Smooth muscle cell (in vitro differentiated cells): ENCODE measurements around the gene CFP. TPM values are rescaled to one million over a fixed set of nuclear protein-coding genes. Genes with fewer than 3 reads are reported as not detected.
"Not testable (repeated sequence)": the region's sequence is repeated elsewhere in the genome, so short reads cannot be mapped to it uniquely, and the experiment has no call there.

Experiments used
- DNase-seq: peaks from one replicate; lab custom pipeline; 2025; ENCODE audit not compliant: unreplicated experiment; lab: John Stamatoyannopoulos, UW
- H2AFZ ChIP-seq: fragments of 200-600 bp; sonication (generic); 2 replicates; pipeline ENCODE4 v1.6.0; 2016; ENCODE audit warnings: antibody characterized with exemption, low read depth, mild to moderate bottlenecking
- H3F3A ChIP-seq: fragments of 200-600 bp; sonication (generic); 2 replicates; pipeline ENCODE4 v1.6.0; 2017; ENCODE audit warnings: antibody characterized with exemption, low read depth
- H3K27ac ChIP-seq: fragments of 200-600 bp; sonication (generic); 2 replicates; pipeline ENCODE4 v1.5.1; 2016; ENCODE audit warnings: low read depth, mild to moderate bottlenecking
- H3K27me3 ChIP-seq: fragments of 200-600 bp; sonication (generic); 2 replicates; pipeline ENCODE4 v1.6.1; 2016; ENCODE audit warnings: low read depth, mild to moderate bottlenecking
- H3K36me3 ChIP-seq: fragments of 200-600 bp; sonication (generic); 2 replicates; pipeline ENCODE4 v1.5.1; 2016; ENCODE audit warnings: low read depth
- H3K4me1 ChIP-seq: fragments of 200-600 bp; sonication (generic); 2 replicates; pipeline ENCODE4 v1.5.1; 2016; ENCODE audit warnings: low read depth
- H3K4me2 ChIP-seq: fragments of 200-600 bp; sonication (generic); 2 replicates; pipeline ENCODE4 v1.6.0; 2016; ENCODE audit warnings: mild to moderate bottlenecking
- H3K4me3 ChIP-seq: fragments of 200-600 bp; sonication (generic); 2 replicates; pipeline ENCODE4 v1.5.1; 2016; ENCODE audit warnings: mild to moderate bottlenecking
- H3K79me2 ChIP-seq: fragments of 200-600 bp; sonication (generic); 2 replicates; pipeline ENCODE4 v1.6.0; 2016; ENCODE audit warnings: low read depth, mild to moderate bottlenecking
- H3K9ac ChIP-seq: fragments of 200-600 bp; sonication (generic); 2 replicates; pipeline ENCODE4 v1.6.0; 2016; ENCODE audit warnings: low read depth
- H3K9me3 ChIP-seq: fragments of 200-600 bp; sonication (generic); replicated peaks from 2 replicates; pipeline ENCODE4 v1.5.1; 2016; ENCODE audit warnings: low read depth
- H4K20me1 ChIP-seq: fragments of 200-600 bp; sonication (generic); 2 replicates; pipeline ENCODE4 v1.6.0; 2016; ENCODE audit warnings: low read depth
- WGBS: methylation state at CpG from one replicate; pipeline ENCODE4 v1.1.7; 2016; ENCODE audit warnings: low lambda C conversion rate; 5-methylcytosine and 5-hydroxymethylcytosine counted together
- polyA plus RNA-seq: library from polyadenylated mRNA; unstranded; fragments of >200 nt; fragmentation: Nextera tagmentation; extraction: Ambion mirVana; gene quantifications from 2 replicates; pipeline ENCODE4 v1.2.1, GENCODE V29; 2016
- total RNA-seq: library from RNA; depleted of rRNA; stranded (reverse); fragments of >200 nt; gene quantifications from 2 replicates; pipeline ENCODE4 v1.2.3, GENCODE V29; 2014
- TF ChIP-seq, protein P1 (sequence below): fragments of 200-600 bp; sonication (generic); IDR thresholded peaks from 2 replicates; pipeline ENCODE4 v1.5.1; 2017; ENCODE audit warnings: borderline replicate concordance, mild to moderate bottlenecking, antibody characterized with exemption; ENCODE audit not compliant: insufficient read depth, poor library complexity, severe bottlenecking

CFP gene
- total RNA-seq (0.36 and 0.58 TPM in 2 replicates), polyA plus RNA-seq (1.3 and 1.7 TPM in 2 replicates)

DNA sequence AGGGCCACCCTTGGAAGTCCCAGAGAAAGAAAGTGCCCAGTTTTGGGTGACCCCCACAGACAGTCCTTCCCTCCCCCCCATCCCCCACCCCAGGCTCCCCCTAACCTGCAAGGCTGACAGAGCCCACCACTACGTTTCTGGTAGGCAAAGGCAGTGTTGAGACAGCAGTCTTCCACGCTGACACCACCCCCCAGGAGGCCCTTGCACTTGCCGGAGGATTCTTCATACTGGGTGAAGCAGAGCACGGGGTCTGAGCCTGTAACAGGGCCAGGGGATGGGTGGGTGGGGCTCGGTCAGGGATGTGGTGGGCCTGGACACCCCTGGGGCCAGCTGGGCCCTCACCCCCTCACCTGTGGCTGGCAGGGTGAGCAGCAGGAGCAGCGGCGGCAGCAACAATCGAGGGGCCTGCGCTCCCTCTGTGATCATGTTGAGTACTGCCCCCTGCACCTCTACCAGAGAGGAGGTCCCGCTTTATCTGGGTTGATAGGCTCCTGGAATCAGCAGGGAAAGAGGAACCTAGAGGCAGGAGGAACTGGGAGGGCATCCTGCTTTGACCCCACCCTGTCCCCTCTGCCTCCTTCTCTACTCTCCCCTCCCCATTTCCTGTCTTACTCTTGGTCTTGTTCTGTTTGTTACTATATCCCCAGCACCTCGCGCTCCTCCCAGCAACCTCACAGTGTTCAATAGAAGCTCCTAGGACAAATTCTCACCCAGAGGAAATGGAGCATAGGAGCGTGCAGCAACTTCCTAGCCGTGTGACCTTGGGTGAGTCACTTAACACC, at the start of gene CFP:
Gene CFP (minus strand): TSS at position 512 of the 782 bp plus-strand sequence. CDS start 86 bp downstream, at position 426.
- H3K4me1 ChIP-seq, result no peaks in the 10 kb centered on the region
- H2AFZ ChIP-seq, result no peak within 1 kb of the TSS
- no peaks in the 10 kb centered on the region for H3K27me3 ChIP-seq
- H3K9ac ChIP-seq, result no peak within 1 kb of the TSS
- no peak within 1 kb of the TSS for H3K4me2 ChIP-seq
- H3K4me3 ChIP-seq, result no peak within 1 kb of the TSS
- no peak within 1 kb of the TSS for H3K27ac ChIP-seq
- H3K9me3 ChIP-seq, result no peaks in the 10 kb centered on the region
- DNase-seq, result no peak
- H3K79me2 ChIP-seq, result no peaks in the 10 kb centered on the region
- no peaks in the 10 kb centered on the region for H3F3A ChIP-seq
- TF ChIP-seq, protein P1, sequence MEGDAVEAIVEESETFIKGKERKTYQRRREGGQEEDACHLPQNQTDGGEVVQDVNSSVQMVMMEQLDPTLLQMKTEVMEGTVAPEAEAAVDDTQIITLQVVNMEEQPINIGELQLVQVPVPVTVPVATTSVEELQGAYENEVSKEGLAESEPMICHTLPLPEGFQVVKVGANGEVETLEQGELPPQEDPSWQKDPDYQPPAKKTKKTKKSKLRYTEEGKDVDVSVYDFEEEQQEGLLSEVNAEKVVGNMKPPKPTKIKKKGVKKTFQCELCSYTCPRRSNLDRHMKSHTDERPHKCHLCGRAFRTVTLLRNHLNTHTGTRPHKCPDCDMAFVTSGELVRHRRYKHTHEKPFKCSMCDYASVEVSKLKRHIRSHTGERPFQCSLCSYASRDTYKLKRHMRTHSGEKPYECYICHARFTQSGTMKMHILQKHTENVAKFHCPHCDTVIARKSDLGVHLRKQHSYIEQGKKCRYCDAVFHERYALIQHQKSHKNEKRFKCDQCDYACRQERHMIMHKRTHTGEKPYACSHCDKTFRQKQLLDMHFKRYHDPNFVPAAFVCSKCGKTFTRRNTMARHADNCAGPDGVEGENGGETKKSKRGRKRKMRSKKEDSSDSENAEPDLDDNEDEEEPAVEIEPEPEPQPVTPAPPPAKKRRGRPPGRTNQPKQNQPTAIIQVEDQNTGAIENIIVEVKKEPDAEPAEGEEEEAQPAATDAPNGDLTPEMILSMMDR, result no peak
- H4K20me1 ChIP-seq, result no peaks in the 10 kb centered on the region
- no peaks in the 10 kb centered on the region for H3K36me3 ChIP-seq
- 75% methylated on average over 14 of the region's 14 CpGs for WGBS

DNA sequence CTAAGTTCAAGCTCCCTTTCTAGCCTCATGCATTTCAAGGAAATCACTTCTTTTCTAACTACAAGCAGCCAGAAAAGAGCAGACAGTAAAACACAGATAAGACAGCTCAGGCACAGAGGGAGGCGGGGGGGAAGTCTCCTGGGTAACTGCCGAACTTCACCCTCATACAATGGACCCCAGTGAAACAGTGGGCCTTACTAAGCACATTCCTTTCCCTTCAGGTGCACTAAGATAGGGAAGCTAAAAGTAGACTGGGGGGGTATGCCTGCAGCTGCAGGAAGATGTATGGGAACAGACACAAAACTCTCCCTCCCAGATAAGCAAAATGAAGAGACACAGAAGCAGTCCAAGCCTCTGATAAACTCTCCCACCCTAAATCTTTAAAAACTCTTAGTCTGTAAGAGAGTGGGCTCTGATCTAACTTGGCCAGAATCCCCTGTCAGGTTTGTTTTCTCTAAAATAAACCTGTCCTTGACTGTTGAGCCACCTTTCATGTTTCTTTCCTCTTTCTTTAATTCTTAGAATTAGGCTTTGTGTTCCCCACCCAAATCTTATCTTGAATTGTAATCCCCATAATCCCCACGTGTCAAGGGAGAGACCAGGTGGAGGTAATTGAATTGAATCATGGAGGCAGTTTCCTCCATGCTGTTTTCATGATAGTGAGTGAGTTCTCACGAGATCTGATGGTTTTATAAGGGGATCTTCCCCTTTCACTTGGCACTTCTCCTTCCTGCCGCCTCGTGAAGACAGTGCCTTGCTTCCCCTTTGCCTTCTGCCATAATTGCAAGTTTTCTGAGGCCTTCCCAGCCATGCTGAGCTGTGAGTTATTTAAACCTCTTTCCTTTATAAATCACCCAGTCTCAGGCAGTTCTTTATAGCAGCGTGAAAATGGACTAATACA, 46.5 kb upstream of the CFP start:
- not testable (repeated sequence) for H3K9ac ChIP-seq

DNA sequence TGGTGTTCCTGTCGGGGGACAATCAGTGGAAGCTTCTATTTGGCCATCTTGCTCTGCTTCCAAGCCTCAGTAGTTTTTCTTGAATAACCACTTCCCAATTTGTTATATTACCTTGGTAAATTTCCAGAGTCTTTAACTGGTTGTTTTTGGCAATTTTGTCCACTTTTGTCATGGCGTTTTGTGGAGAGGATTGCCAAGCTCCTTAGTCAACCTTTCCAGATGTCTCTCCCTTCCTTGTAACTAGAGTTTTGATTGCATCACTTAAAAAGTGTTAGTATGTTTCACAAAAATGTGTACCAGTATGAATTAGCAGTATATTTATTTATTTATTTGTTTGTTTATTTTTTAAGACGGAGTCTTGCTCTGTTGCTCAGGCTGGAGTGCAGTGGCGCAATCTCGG, 45.0 kb upstream of the CFP start:
- H3K4me3 ChIP-seq, result no peak overlapping the region
- no peaks in the 10 kb centered on the region for H3K4me1 ChIP-seq
- H3K36me3 ChIP-seq, result no peaks in the 10 kb centered on the region
- H3K27ac ChIP-seq, result no peak overlapping the region
- TF ChIP-seq, protein P1, result no peak
- H4K20me1 ChIP-seq, result no peaks in the 10 kb centered on the region
- WGBS, result 74% methylated on average over 5 of the region's 5 CpGs
- H3K9ac ChIP-seq, result no peak overlapping the region
- H3F3A ChIP-seq, result no peaks in the 10 kb centered on the region
- H3K27me3 ChIP-seq, result no peaks in the 10 kb centered on the region
- no peaks in the 10 kb centered on the region for H3K9me3 ChIP-seq
- H3K4me2 ChIP-seq, result no peak overlapping the region
- H2AFZ ChIP-seq, result no peak overlapping the region
- H3K79me2 ChIP-seq, result no peaks in the 10 kb centered on the region
- no peak for DNase-seq

More for the DNA sequence above, 46.5 kb upstream of the CFP start:
- WGBS, result 77% methylated on average over 7 of the region's 7 CpGs
- not testable (repeated sequence) for DNase-seq, H3K27me3 ChIP-seq, H3K27ac ChIP-seq, H4K20me1 ChIP-seq, H3K4me3 ChIP-seq, H3K4me2 ChIP-seq, H3F3A ChIP-seq, H3K9me3 ChIP-seq, H3K79me2 ChIP-seq, H2AFZ ChIP-seq, H3K36me3 ChIP-seq, H3K4me1 ChIP-seq

DNA sequence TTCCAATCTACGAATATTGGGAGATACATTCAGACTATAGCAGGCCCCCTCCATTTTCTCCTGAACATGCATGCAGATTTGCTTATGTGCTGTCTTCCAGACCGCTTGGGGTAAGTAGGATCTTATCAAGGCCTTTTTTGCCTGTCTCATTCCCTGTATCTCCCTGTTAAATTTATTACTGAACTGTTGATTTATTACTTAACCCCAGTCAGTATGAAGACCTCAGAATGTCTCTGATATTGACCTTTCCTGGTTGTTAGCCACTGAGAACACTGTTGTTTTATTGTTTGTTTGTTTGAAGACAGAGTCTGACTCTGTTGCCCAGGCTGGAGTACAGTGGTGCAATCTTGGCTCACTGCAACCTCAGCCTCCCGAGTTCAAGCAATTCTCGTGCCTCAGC, 36.1 kb upstream of the CFP start:
- peak overlapping the region; percentile 49 for H3K27ac ChIP-seq
- not testable (repeated sequence) for H3K27me3 ChIP-seq, H3F3A ChIP-seq, H3K79me2 ChIP-seq, H2AFZ ChIP-seq, H4K20me1 ChIP-seq, H3K4me3 ChIP-seq, DNase-seq, H3K4me2 ChIP-seq, H3K9ac ChIP-seq, H3K9me3 ChIP-seq, H3K36me3 ChIP-seq, H3K4me1 ChIP-seq
- 66% methylated on average over 4 of the region's 4 CpGs for WGBS
